ENCODE results near the gene SPTLC3. TPM values are rescaled to one million over a fixed set of nuclear protein-coding genes. Genes with fewer than 3 reads are reported as not detected.

SPTLC3 gene
- total and polyA plus RNA-seq, 2 experiments from 2014 or later: 36.3 to 47.6 TPM

DNA sequence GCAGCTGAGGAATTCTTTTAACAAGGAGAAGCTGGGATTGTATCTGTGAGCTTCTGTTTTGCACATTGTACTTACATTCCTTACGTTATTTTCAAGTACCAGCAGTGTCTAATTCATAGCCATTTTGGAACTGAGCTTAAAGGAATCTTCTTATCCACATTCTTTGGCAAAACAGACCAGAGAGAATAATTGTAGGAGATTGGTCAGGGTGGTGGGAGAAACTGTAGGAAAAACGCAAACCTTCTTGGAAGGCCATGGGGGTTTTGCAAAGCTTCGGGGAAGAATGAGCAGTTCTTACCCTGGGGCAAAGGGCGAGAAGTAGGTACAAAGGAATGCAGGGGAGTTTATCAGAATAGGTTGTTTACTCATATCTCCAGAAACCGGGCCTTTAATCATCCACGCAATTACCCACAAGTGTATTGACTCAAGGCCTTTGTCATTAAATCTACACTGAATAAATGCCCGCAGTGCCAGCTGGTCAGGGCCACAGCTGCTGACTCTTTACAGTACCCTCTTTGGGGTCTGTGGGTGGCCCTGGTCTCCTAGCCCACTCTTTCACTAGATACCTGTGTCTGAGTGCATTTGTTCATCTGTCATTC, 39.6 kb upstream of the SPTLC3 start:
- no peak for DNase-seq (ENCODE audit: low spot score)
- TF ChIP-seq CTCF (IDR thresholded peaks at IDR 0.05; ENCODE audit: poor library complexity): no peak
- no peak for TF ChIP-seq EZH2phosphoT487 (IDR thresholded peaks at IDR 0.05; ENCODE audit: low read depth, severe bottlenecking, unreplicated experiment)
- no peak for TF ChIP-seq EZH2 (IDR thresholded peaks at IDR 0.05; ENCODE audit: borderline replicate concordance)
- H3K27ac ChIP-seq: no peak overlapping the region
- WGBS (ENCODE audit: low lambda C conversion rate, missing lambda C conversion rate): 79% methylated on average over 7 of the region's 7 CpGs
- no peaks in the 10 kb centered on the region for H3K4me1 ChIP-seq (ENCODE audit: insufficient read depth)
- no peak overlapping the region for H3K4me2 ChIP-seq
- H3K36me3 ChIP-seq (replicated peaks; ENCODE audit: insufficient read depth, low read depth): no peaks in the 10 kb centered on the region
- H3K4me3 ChIP-seq: no peak overlapping the region
- H3K9me2 ChIP-seq (replicated peaks; ENCODE audit: insufficient read depth): no peaks in the 10 kb centered on the region
- no peaks in the 10 kb centered on the region for H4K20me1 ChIP-seq (ENCODE audit: insufficient read depth, poor library complexity, severe bottlenecking)
- H2AFZ ChIP-seq: no peak overlapping the region
- H3K79me2 ChIP-seq: no peaks in the 10 kb centered on the region
- H3K27me3 ChIP-seq: no peaks in the 10 kb centered on the region
- no peaks in the 10 kb centered on the region for H3K9me3 ChIP-seq (ENCODE audit: low read depth)

GRCh38 chr20:12970372-12970821, 38.4 kb upstream of the SPTLC3 start:
- Histone ChIP-seq H3K36me3 (replicated peaks; ENCODE audit: insufficient read depth, low read depth) (no peaks in the 10 kb centered on the region), H2AFZ (no peak overlapping the region), H4K20me1 (ENCODE audit: insufficient read depth, poor library complexity, severe bottlenecking) (no peaks in the 10 kb centered on the region), H3K27ac (no peak overlapping the region), H3K9me3 (ENCODE audit: low read depth) (no peaks in the 10 kb centered on the region), H3K27me3 (no peaks in the 10 kb centered on the region), H3K4me3 (no peak overlapping the region), H3K79me2 (no peaks in the 10 kb centered on the region), H3K4me1 (ENCODE audit: insufficient read depth) (no peaks in the 10 kb centered on the region), H3K9me2 (replicated peaks; ENCODE audit: insufficient read depth) (no peaks in the 10 kb centered on the region), H3K4me2 (no peak overlapping the region)
- no peak for TF ChIP-seq EZH2 (IDR thresholded peaks at IDR 0.05; ENCODE audit: borderline replicate concordance)
- TF ChIP-seq EZH2phosphoT487 (IDR thresholded peaks at IDR 0.05; ENCODE audit: low read depth, severe bottlenecking, unreplicated experiment): no peak
- TF ChIP-seq CTCF (IDR thresholded peaks at IDR 0.05; ENCODE audit: poor library complexity): peak; percentile 82
- DNase-seq (ENCODE audit: low spot score): peak; percentile 60
- WGBS (ENCODE audit: low lambda C conversion rate, missing lambda C conversion rate): 64% methylated on average over 4 of the region's 4 CpGs

DNA sequence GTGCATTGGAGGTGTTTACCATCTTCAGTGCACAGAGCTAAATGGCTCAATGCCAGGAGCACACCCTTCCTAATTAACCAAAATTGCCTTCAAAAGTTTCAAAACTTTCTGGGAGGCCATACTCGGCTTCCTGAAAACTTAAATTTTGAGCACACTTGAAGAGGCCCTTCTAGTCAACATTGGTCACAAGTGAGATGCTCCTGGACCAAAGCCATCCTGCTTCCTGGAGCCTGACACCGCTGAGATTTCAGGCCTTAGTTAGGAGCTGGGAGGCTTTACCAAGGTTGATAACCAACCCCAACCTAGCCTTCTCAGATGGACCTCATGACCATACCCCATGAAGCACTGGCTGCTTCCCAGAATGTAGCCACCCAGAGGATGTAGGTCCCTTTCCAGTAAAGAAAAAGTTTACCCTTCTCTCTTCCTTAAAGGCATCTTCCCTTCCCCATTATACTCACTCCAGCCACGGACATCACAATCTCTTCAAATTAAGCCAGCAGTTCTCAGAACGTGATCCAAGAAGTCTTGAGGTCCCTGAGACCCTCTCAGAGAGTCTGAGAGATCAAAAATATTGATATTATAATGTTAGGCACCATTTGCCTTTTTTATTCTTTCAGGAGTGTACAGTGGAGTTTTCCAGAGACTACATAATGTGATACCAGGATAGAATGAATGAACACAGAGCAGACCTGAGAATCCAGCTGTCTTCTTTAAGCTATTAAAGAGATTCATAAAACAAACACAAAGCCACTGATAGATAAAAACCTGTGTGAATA, 32.8 kb upstream of the SPTLC3 start:
- Histone ChIP-seq H3K4me2 (no peak overlapping the region), H4K20me1 (ENCODE audit: insufficient read depth, poor library complexity, severe bottlenecking) (no peaks in the 10 kb centered on the region), H2AFZ (no peak overlapping the region), H3K4me1 (ENCODE audit: insufficient read depth) (peaks cover 17% of the 10 kb centered on the region), H3K36me3 (replicated peaks; ENCODE audit: insufficient read depth, low read depth) (no peaks in the 10 kb centered on the region), H3K27me3 (no peaks in the 10 kb centered on the region), H3K27ac (peak overlapping the region; percentile 64), H3K4me3 (no peak overlapping the region), H3K9me3 (ENCODE audit: low read depth) (no peaks in the 10 kb centered on the region), H3K79me2 (no peaks in the 10 kb centered on the region), H3K9me2 (replicated peaks; ENCODE audit: insufficient read depth) (no peaks in the 10 kb centered on the region)
- WGBS (ENCODE audit: low lambda C conversion rate, missing lambda C conversion rate): 82% methylated on average over 4 of the region's 4 CpGs
- DNase-seq (ENCODE audit: low spot score): no peak
- TF ChIP-seq CTCF (IDR thresholded peaks at IDR 0.05; ENCODE audit: poor library complexity) (no peak), EZH2 (IDR thresholded peaks at IDR 0.05; ENCODE audit: borderline replicate concordance) (no peak), EZH2phosphoT487 (IDR thresholded peaks at IDR 0.05; ENCODE audit: low read depth, severe bottlenecking, unreplicated experiment) (no peak)
